MM.1S (cell line): Measurements from ENCODE around the gene BEND6.

Experiments used
- CTCF ChIP-seq: fragments of 300-600 bp; sonication (generic); IDR thresholded peaks from 2 replicates; pipeline ENCODE4 v1.5.1; 2016; ENCODE audit warnings: antibody characterized with exemption, low read length, mixed read lengths
- EZH2 ChIP-seq: fragments of 300-600 bp; sonication (generic); optimal IDR thresholded peaks from 2 replicates; pipeline ENCODE3; 2017; ENCODE audit warnings: low read depth, mild to moderate bottlenecking, antibody characterized with exemption, low read length, mixed read lengths
- EZH2phosphoT487 ChIP-seq: fragments of 300-600 bp; sonication (generic); IDR thresholded peaks from 2 replicates; pipeline ENCODE4 v1.6.1; 2018; ENCODE audit warnings: antibody characterized with exemption, low read length

GRCh38 chr6:56915832-56916231 lies 39.1 kb upstream of the BEND6 start:
- TF ChIP-seq CTCF (no peak), EZH2 (no peak), EZH2phosphoT487 (no peak)
